Keratinocyte (primary cell): ENCODE results near the gene NCK1.
"Not testable (repeated sequence)": the region's sequence is repeated elsewhere in the genome, so short reads cannot be mapped to it uniquely, and the experiment has no call there.

Experiments used
- EZH2 ChIP-seq: IDR thresholded peaks from one replicate; pipeline ENCODE4 v1.6.1; 2012; ENCODE audit warnings: inconsistent platforms, mild to moderate bottlenecking, low read length, moderate library complexity
- TF ChIP-seq, protein P1 (sequence below), 3 experiments: IDR thresholded peaks in 1 of 3; conservative IDR thresholded peaks in 1 of 3; optimal IDR thresholded peaks in 1 of 3; 2 replicates in 2 of 3; 3 replicates in 1 of 3; pipeline versions ENCODE3 to v1.5.1; 2011; ENCODE audit warnings: low read length in 3 of 3, mild to moderate bottlenecking in 3 of 3, moderate library complexity in 2 of 3, control low read depth in 1 of 3, inconsistent platforms in 1 of 3; ENCODE audit not compliant: insufficient read depth in 2 of 3; ENCODE audit errors: extremely low read depth in 1 of 3

GRCh38 chr3:136872258-136872657 is 10.2 kb downstream of the NCK1 start:
- TF ChIP-seq, protein P1, sequence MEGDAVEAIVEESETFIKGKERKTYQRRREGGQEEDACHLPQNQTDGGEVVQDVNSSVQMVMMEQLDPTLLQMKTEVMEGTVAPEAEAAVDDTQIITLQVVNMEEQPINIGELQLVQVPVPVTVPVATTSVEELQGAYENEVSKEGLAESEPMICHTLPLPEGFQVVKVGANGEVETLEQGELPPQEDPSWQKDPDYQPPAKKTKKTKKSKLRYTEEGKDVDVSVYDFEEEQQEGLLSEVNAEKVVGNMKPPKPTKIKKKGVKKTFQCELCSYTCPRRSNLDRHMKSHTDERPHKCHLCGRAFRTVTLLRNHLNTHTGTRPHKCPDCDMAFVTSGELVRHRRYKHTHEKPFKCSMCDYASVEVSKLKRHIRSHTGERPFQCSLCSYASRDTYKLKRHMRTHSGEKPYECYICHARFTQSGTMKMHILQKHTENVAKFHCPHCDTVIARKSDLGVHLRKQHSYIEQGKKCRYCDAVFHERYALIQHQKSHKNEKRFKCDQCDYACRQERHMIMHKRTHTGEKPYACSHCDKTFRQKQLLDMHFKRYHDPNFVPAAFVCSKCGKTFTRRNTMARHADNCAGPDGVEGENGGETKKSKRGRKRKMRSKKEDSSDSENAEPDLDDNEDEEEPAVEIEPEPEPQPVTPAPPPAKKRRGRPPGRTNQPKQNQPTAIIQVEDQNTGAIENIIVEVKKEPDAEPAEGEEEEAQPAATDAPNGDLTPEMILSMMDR (optimal IDR thresholded peaks at IDR 0.05 in 1 of 3, IDR thresholded peaks at IDR 0.05 in 1 of 3, conservative IDR thresholded peaks at IDR 0.05 in 1 of 3; ENCODE audit: extremely low read depth in 1 of 3, insufficient read depth in 2 of 3, low read length in 3 of 3): not testable (repeated sequence)
- TF ChIP-seq EZH2: not testable (repeated sequence)
